Mammary epithelial cell (primary cell): ENCODE results near the gene PIEZO2.

Experiments used
- CTCF ChIP-seq, 2 donors: IDR thresholded peaks in 1 of 2; conservative IDR thresholded peaks in 1 of 2; 2 replicates each; pipeline ENCODE4 v1.5.1; 2011 to 2012; ENCODE audit warnings: inconsistent platforms in 2 of 2, low read length in 2 of 2, mild to moderate bottlenecking in 2 of 2, control low read depth in 1 of 2, low read depth in 1 of 2; ENCODE audit not compliant: insufficient read depth in 1 of 2; ENCODE audit errors: extremely low read depth in 1 of 2
- EZH2 ChIP-seq: IDR thresholded peaks from 2 replicates; pipeline ENCODE4 v1.6.1; 2012; ENCODE audit warnings: low read length, inconsistent platforms, borderline replicate concordance

GRCh38 chr18:11148680-11149440 lies 509 bp downstream of the PIEZO2 start:
- TF ChIP-seq CTCF (conservative IDR thresholded peaks at IDR 0.05 in 1 of 2, IDR thresholded peaks at IDR 0.05 in 1 of 2; ENCODE audit: extremely low read depth in 1 of 2, insufficient read depth in 1 of 2, low read depth in 1 of 2, low read length in 2 of 2) (no peak), EZH2 (no peak)
